ENCODE data around the gene CIITA. TPM values are rescaled to one million over a fixed set of nuclear protein-coding genes. Genes with fewer than 3 reads are reported as not detected.

Gene CIITA
- total and polyA plus RNA-seq, 2 experiments from 2014 or later = 0.09 TPM; not detected in 1

DNA sequence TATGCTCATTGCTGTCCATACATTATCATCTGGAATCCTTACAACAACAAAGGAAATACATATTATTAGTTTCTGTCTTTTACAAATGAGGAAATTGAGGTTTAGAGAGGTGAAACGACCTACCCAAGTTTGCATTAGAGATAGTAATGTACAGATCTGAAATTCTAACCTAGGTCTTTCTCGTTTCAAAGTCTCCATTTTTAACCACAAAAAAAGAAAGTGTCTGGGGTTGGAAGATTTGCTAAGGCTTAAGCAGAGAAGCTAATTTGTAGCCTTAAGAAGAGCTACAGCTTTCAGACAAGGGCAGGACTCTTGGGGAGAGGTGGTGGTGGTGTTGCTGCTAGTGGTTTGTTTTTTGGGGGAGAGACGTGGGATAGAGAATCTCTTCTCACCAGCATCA is 19.2 kb downstream of the CIITA start:
- WGBS, 2 experiments (ENCODE audit: low coverage in 1 of 2, low lambda C conversion rate in 2 of 2, missing lambda C conversion rate in 2 of 2) = 11 to 14% methylated on average over 3 of the region's 3 CpGs
- DNase-seq = no peak
- Histone ChIP-seq H3K36me3 (ENCODE audit: low read depth) (no peaks in the 10 kb centered on the region), H3K9me3 (ENCODE audit: low read depth) (no peaks in the 10 kb centered on the region), H3K4me3 (no peak overlapping the region), H3F3A (ENCODE audit: insufficient read depth) (no peaks in the 10 kb centered on the region), H3K9me2 (ENCODE audit: insufficient read depth) (no peaks in the 10 kb centered on the region), H3K4me2 (ENCODE audit: unreplicated experiment) (no peak overlapping the region), H4K20me1 (ENCODE audit: insufficient read depth) (no peaks in the 10 kb centered on the region), H3K79me2 (ENCODE audit: insufficient read depth) (no peaks in the 10 kb centered on the region), H3K27ac (no peak overlapping the region), H2AFZ (no peak overlapping the region), H3K9ac (no peak overlapping the region), H3K27me3 (replicated peaks; ENCODE audit: insufficient read depth) (0 out of 2 replicates have a peak, but pooled peaks cover 3% of the 10 kb centered on the region), H3K4me1 (ENCODE audit: insufficient read depth) (no peaks in the 10 kb centered on the region)
- TF ChIP-seq EZH2 (IDR thresholded peaks at IDR 0.05; ENCODE audit: insufficient read depth, poor library complexity, severe bottlenecking) (no peak), EZH2phosphoT487 (IDR thresholded peaks at IDR 0.05; ENCODE audit: insufficient read depth, low read depth) (no peak)
- in situ Hi-C loops (cut with MboI) = no loop called here

DNA sequence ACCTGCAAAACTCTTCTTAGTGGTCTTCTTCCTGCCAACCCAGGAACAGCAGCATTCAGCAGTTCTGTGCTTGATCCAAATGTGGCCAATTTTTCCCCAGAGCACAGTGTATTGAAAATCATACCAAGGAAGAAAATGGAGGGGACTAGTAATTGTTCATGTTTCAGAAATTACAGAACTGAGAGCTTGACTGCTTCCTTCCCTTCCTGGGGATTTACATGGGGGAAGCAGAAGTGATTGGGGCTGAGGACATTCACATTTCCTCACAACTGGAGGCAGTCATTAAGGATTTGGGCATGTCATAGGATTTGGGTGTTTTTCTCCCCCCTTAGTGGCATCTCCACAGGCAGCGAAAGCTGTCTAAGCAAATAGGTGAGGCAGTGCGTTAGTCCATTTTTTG is 19.7 kb downstream of the CIITA start:
- no peaks in the 10 kb centered on the region for H3K4me1 ChIP-seq (ENCODE audit: insufficient read depth)
- no peaks in the 10 kb centered on the region for H3K9me3 ChIP-seq (ENCODE audit: low read depth)
- no peak overlapping the region for H3K4me2 ChIP-seq (ENCODE audit: unreplicated experiment)
- H3K4me3 ChIP-seq = no peak overlapping the region
- no peak overlapping the region for H3K9ac ChIP-seq
- no peaks in the 10 kb centered on the region for H3K79me2 ChIP-seq (ENCODE audit: insufficient read depth)
- in situ Hi-C loops (cut with MboI) = no loop called here
- no peak for TF ChIP-seq EZH2 (IDR thresholded peaks at IDR 0.05; ENCODE audit: insufficient read depth, poor library complexity, severe bottlenecking)
- no peak for TF ChIP-seq EZH2phosphoT487 (IDR thresholded peaks at IDR 0.05; ENCODE audit: insufficient read depth, low read depth)
- H3K27me3 ChIP-seq (replicated peaks; ENCODE audit: insufficient read depth) = 0 out of 2 replicates have a peak, but pooled peaks cover 3% of the 10 kb centered on the region
- no peaks in the 10 kb centered on the region for H3K9me2 ChIP-seq (ENCODE audit: insufficient read depth)
- H3F3A ChIP-seq (ENCODE audit: insufficient read depth) = no peaks in the 10 kb centered on the region
- no peak overlapping the region for H3K27ac ChIP-seq
- H2AFZ ChIP-seq = no peak overlapping the region
- DNase-seq = no peak
- WGBS, 2 experiments (ENCODE audit: low coverage in 1 of 2, low lambda C conversion rate in 2 of 2, missing lambda C conversion rate in 2 of 2) = 75 to 90% methylated on average over 2 of the region's 2 CpGs
- no peaks in the 10 kb centered on the region for H4K20me1 ChIP-seq (ENCODE audit: insufficient read depth)
- no peaks in the 10 kb centered on the region for H3K36me3 ChIP-seq (ENCODE audit: low read depth)

DNA sequence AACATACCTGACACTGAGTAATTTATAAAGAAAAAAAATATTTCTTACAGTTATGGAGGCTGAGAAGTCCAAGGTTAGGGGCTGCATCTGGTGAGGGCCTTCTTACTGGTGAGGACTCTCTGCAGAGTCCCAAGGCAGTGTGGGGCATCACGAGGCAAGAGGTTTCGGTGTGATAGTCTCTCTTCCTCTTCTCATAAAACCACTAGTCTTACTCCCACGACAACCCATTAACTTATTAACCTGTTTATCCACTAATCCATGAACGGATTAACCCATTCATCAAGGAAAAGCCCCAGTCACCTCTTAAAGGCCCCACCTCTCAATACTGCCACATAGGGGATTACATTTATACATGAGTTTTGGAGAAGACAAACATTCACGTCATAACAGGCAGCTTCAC is 20.1 kb downstream of the CIITA start:
- Histone ChIP-seq H4K20me1 (ENCODE audit: insufficient read depth) (no peaks in the 10 kb centered on the region), H3K27me3 (replicated peaks; ENCODE audit: insufficient read depth) (0 out of 2 replicates have a peak, but pooled peaks cover 3% of the 10 kb centered on the region), H3K4me1 (ENCODE audit: insufficient read depth) (no peaks in the 10 kb centered on the region), H3K4me3 (no peak overlapping the region), H3K79me2 (ENCODE audit: insufficient read depth) (no peaks in the 10 kb centered on the region), H3F3A (ENCODE audit: insufficient read depth) (no peaks in the 10 kb centered on the region), H3K9ac (no peak overlapping the region), H3K36me3 (ENCODE audit: low read depth) (no peaks in the 10 kb centered on the region), H3K4me2 (ENCODE audit: unreplicated experiment) (no peak overlapping the region), H3K9me2 (ENCODE audit: insufficient read depth) (no peaks in the 10 kb centered on the region), H2AFZ (no peak overlapping the region), H3K9me3 (ENCODE audit: low read depth) (no peaks in the 10 kb centered on the region), H3K27ac (no peak overlapping the region)
- WGBS, 2 experiments (ENCODE audit: low coverage in 1 of 2, low lambda C conversion rate in 2 of 2, missing lambda C conversion rate in 2 of 2) = 53 to 56% methylated on average over 5 of the region's 5 CpGs
- in situ Hi-C loops (cut with MboI) = no loop called here
- DNase-seq = no peak
- TF ChIP-seq EZH2phosphoT487 (IDR thresholded peaks at IDR 0.05; ENCODE audit: insufficient read depth, low read depth) (no peak), EZH2 (IDR thresholded peaks at IDR 0.05; ENCODE audit: insufficient read depth, poor library complexity, severe bottlenecking) (no peak)

DNA sequence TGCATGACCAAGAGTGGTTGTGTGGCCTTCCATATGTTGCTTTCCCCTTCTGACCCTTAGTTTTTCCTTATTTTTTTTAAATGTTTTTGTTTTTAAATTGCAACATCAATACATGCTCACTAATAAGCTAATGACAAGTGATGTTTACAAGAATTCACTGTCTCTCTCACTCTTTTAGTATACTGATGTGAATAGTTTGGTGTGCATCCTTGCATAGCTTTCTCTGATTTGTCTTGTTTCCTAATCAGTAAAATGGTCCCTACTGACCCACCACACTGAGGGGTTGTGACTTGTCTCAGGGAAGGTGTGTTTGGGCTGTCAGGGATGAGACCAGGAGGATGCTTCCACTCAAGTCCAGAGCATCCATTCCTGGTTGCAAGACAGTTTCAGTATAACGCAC is 26.0 kb downstream of the CIITA start:
- Histone ChIP-seq H3K79me2 (ENCODE audit: insufficient read depth) (no peaks in the 10 kb centered on the region), H3K9ac (no peak overlapping the region), H3K36me3 (ENCODE audit: low read depth) (no peaks in the 10 kb centered on the region), H3K27ac (no peak overlapping the region), H3K27me3 (replicated peaks; ENCODE audit: insufficient read depth) (no peaks in the 10 kb centered on the region), H3K9me3 (ENCODE audit: low read depth) (no peaks in the 10 kb centered on the region), H2AFZ (no peak overlapping the region), H3K9me2 (ENCODE audit: insufficient read depth) (no peaks in the 10 kb centered on the region), H3K4me1 (ENCODE audit: insufficient read depth) (no peaks in the 10 kb centered on the region), H3F3A (ENCODE audit: insufficient read depth) (no peaks in the 10 kb centered on the region), H4K20me1 (ENCODE audit: insufficient read depth) (no peaks in the 10 kb centered on the region), H3K4me3 (no peak overlapping the region), H3K4me2 (ENCODE audit: unreplicated experiment) (no peak overlapping the region)
- in situ Hi-C loops (cut with MboI) = loop anchor here (25.0 kb wide), 1 partner anchor 641 kb away; no protein-coding TSS in a partner anchor
- no peak for DNase-seq
- no peak for TF ChIP-seq EZH2 (IDR thresholded peaks at IDR 0.05; ENCODE audit: insufficient read depth, poor library complexity, severe bottlenecking)
- TF ChIP-seq EZH2phosphoT487 (IDR thresholded peaks at IDR 0.05; ENCODE audit: insufficient read depth, low read depth) = no peak
- 87 to 88% methylated on average over 1 of the region's 1 CpG for WGBS, 2 experiments (ENCODE audit: low coverage in 1 of 2, low lambda C conversion rate in 2 of 2, missing lambda C conversion rate in 2 of 2)

DNA sequence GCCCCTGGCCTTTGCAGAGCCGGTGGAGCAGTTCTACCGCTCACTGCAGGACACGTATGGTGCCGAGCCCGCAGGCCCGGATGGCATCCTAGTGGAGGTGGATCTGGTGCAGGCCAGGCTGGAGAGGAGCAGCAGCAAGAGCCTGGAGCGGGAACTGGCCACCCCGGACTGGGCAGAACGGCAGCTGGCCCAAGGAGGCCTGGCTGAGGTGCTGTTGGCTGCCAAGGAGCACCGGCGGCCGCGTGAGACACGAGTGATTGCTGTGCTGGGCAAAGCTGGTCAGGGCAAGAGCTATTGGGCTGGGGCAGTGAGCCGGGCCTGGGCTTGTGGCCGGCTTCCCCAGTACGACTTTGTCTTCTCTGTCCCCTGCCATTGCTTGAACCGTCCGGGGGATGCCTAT is 29.5 kb downstream of the CIITA start:
- in situ Hi-C loops (cut with MboI) = loop anchor here (25.0 kb wide), 1 partner anchor 644 kb away; no protein-coding TSS in a partner anchor
- Histone ChIP-seq H3K36me3 (ENCODE audit: low read depth) (no peaks in the 10 kb centered on the region), H2AFZ (no peak overlapping the region), H3K4me2 (ENCODE audit: unreplicated experiment) (no peak overlapping the region), H3K79me2 (ENCODE audit: insufficient read depth) (no peaks in the 10 kb centered on the region), H3K9ac (no peak overlapping the region), H3F3A (ENCODE audit: insufficient read depth) (no peaks in the 10 kb centered on the region), H3K27me3 (replicated peaks; ENCODE audit: insufficient read depth) (0 out of 2 replicates have a peak, but pooled peaks cover 10% of the 10 kb centered on the region), H4K20me1 (ENCODE audit: insufficient read depth) (no peaks in the 10 kb centered on the region), H3K4me1 (ENCODE audit: insufficient read depth) (no peaks in the 10 kb centered on the region), H3K9me3 (ENCODE audit: low read depth) (no peaks in the 10 kb centered on the region), H3K27ac (no peak overlapping the region), H3K9me2 (ENCODE audit: insufficient read depth) (no peaks in the 10 kb centered on the region), H3K4me3 (no peak overlapping the region)
- no peak for TF ChIP-seq EZH2 (IDR thresholded peaks at IDR 0.05; ENCODE audit: insufficient read depth, poor library complexity, severe bottlenecking)
- TF ChIP-seq EZH2phosphoT487 (IDR thresholded peaks at IDR 0.05; ENCODE audit: insufficient read depth, low read depth) = no peak
- 81 to 82% methylated on average over 19 of the region's 19 CpGs for WGBS, 2 experiments (ENCODE audit: low coverage in 1 of 2, low lambda C conversion rate in 2 of 2, missing lambda C conversion rate in 2 of 2)
- DNase-seq = no peak

Measured in GM23248 (cell line).